Inflammatory macrophage treated with lipopolysaccharide for 1 hour (primary cell): Measurements from ENCODE around the gene CTBP1.
A peak's percentile ranks its signal among the peaks of the same experiment; 100 is the strongest.

Experiments
- DNase-seq, 2 donors: peaks; one replicate each; pipeline ENCODE4 v3.0.0-alpha.2; 2020 to 2022

Gene CTBP1

DNA sequence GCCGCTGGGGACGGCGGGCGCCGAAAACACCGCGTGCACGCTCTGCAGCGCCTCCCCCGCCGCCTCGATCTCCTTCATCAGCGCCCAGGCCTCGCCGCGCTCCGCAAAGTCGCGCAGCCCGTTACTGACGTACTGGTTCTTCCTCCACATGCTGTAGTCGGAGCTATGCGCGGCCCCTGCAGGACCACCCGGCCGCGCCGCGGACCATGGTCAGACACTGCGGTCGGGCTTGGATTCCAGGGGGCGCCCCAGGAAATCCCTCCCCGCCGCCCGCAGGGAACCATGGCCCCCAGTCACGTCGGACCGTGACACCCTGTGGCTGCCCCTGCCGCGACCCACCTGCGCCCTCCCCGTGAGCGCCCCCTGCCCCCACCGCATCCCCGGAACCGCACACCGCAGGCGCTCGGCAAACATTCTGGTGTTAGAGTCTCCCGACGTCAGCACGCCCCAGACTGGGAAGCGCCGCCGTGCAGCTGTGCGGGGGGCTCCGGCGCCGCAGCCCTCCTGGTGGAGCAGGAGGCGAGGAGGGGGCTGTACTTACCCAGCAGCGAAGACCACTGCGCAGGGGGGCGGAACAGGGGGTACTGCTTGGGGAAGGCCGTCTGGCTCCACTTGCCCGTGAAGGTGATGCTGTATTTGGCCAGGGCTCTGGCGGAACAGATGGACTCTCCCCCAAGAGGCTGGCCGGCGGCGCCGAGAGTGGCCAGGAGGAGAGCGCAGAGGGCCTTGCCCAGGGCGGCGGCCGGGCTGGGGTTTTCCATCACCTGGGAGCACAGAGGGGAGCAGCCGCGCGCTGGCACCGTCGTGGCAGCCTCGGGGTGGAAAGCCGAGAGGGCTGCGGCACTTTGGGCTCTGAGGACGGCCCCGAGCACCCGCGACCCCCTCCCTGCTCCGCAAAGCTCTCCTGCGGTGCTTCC is 77.4 kb downstream of the CTBP1 start:
- DNase-seq: no peak

DNA sequence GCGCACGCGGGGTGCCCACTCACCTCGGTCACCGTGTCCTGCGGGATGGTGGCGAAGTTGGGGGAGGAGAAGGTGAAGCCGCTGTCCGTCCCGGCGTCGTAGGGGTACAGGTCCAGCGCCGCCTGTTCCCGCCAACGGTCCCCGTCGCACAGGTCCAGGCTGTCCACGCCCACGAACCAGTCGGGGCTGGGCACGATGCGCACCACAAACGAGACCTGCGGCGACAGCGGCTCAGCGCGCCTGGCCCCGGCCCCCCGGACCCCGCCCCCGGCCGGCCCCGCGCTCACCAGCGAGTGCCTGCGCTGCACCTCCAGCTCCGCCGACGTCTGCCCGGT is 78.0 kb downstream of the CTBP1 start:
- no peak for DNase-seq

DNA sequence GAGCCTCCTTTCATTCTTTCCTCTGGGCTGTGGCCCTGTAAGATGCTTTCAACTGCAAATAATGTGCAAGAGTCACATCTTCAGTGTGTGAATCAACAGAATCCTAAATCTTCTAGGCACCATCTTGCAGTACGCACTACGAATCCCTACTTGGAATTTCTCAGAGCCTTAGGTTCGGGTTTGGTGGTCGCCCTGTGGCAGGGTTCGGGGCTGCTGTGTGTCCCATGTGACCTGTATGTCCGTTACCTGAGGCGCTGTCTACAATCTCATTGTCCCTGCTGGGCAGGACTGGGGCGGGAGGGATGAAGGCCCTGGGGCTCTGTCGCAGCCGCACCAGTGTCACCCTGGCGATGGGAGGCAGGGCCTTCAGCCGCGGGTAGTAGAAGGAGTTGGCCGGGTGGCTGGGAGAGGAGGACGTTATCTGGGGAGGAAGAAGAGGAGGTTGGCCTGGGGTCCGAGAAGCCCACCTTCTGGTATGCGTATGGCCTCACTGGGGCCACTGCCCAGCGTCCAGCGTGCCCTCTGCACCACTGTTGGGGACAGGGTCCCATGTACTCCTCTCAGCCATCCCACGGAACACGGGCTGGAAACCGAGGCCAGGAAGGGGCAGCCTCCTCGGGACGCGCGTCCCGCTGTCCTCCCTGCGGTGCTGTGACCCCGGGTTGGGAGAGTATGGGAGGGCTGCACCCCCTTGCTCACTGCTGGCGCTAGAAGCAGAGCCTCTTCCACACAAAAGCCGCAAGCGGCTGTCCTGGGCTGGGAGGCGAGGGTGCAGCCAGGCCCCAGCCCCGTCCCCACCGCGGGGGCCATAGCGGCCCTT is 78.6 kb downstream of the CTBP1 start:
- no peak for DNase-seq

GRCh38 chr4:1169691-1170096 is 79.2 kb downstream of the CTBP1 start:
- no peak for DNase-seq

- no peak for DNase-seq
These were observed 79.7 kb downstream of the CTBP1 start for GRCh38 chr4:1169171-1169671.

DNA sequence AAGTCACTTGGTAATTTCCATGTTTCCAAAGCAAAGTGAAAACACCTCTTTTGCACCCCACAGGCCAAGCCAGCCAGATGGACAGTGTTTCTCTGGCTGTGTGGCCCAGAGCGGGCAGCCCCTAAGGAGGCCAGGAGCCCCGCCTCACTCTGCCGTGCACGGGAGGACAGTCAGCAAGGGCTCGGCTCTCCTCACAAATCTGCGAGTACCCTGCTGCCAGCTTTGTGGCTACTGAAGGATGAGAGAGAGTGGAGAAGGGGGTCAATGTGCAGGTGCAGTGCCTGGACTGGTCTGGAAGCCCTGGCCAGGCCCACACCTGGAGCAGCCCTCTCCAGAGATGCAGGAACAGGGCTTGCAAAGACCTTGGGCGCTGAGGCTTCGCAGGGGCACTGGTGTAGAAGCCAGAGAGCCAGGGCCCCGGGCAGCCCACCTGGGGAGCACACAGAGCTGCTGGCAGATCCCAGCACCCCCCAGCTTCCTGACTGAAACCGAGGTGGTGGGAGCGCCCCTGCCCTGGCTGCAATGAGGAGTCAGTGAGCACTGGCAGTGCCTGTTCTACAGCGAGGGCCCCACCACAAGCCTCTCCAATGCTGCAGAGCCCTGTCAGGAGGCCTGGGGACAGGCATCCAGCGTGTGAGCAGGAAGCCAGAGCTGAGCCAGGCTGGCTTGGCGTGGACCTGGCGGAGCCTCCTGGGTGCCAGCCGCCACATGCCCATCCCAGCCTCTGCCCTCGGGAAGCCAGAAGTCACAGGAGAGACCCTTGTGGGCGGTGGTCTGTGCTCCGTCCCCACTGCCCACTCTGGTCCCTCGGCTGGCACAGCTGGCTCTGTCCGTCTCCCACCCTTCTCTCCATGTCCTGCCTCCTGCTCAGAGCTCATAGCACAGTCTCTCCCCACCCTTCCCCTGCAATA is 80.5 kb downstream of the CTBP1 start:
- peak in 1 of 2 donors; percentile 62 for DNase-seq

- peak; percentile 87 to 89 for DNase-seq
These were observed 81.5 kb downstream of the CTBP1 start for GRCh38 chr4:1167244-1167949.

DNA sequence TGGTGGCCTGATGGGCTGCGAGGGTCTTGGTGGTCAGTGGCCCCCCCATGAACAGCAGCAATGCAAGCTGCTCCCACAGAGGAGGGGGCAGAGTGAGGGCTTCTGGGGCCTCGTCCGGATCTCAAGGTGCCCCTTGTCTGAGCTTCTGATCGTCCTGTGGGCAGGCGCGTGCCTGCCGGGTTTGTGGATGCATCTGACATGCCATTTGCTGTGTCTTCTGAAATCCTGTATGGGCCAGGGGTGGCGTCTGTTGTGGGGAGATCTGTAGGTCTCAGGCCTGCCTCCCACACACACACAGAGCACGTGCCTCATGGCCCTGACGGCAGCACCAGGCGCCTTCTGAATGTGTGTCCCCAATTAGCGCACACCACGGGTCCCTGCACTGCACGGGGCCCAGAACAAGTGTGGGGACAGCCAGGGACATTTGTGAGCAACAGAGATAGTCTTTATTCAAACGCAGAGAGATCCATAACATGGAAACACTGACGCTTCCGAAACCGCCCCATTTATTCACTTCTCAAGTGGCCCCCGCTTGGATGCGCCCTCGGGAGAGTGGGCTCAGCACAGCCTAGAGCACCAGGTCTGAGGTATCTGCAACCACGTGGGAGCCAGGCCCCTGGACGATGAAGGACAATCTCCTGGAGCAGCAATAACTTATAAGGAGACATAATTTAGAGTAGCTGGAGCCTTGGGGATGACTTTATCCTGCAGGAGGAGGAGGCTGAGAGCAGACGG is 82.3 kb downstream of the CTBP1 start:
- DNase-seq: no peak

DNA sequence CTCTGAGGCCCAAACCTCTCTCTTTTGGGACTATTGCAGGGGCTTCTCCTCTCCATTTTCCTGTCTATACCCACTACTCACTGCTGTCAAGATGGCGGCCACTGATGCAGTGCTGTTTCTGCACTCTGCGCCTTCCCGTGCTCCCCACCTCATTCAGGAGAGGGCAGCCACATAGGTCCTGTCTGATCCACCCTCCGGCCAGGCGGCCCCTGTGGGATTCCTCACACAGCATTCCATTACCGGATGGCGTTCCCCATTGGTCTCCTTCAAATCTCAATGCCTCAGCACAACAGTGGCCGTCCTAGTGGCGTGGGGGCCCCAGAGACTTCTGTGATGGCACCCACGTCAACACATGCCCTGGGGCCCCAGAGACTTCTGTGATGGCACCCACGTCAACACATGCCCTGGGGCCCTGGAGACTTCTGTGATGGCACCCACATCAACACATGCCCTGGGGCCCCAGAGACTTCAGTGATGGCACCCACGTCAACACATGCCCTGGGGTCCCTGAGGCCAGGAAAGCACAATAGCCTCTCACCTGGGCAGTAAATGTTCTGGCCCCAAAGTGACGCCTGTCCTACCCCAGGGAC is 83.9 kb downstream of the CTBP1 start:
- DNase-seq: no peak

DNA sequence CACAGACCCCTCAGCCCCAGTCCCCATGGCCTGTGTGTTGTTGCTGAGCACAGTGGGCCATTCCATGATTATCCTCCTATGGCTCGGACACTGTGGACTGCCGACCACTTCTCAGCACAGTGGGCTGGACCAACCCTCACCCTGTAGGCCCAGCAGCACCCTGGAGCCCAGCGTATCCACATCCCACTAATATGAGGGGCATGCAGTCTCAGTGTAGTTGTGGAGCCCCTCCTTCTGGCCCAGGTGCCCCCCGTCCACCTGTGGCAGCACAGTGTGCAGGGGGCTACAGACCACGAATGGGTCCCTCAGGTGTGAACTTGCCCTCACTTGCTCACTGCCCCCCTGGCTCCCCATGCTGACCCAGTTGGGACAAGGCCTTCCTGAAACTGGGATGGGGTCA is 84.5 kb downstream of the CTBP1 start:
- no peak for DNase-seq

DNA sequence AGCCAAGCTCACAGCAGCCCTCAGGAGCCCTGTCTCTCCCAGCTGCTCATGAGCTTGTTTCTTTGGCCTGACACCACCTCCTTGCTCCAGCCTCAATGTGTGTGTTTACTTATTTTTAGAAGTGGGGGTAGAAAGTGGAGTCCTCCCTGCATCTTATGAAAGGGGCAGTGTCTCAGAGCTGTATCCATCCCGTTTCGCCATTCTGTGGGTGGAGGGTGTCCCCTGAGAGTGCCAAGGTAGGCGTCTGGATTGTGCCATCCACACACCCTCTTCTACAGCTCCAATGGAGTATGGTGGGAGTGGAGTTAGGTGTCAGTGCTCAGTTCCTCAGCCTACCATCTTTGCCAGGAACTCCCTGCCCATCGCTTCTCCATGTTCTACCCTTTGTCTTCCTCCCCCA is 84.9 kb downstream of the CTBP1 start:
- no peak for DNase-seq
